HG02885 (cell line): Measurements from ENCODE around the gene ALDH9A1.

ENCODE experiments used
- ATAC-seq: cut with Tn5 transposase; IDR thresholded peaks from one replicate; pipeline ENCODE4 v1.9.1; 2021; ENCODE audit warnings: mild to moderate bottlenecking; ENCODE audit not compliant: unreplicated experiment, poor library complexity

Gene ALDH9A1

GRCh38 chr1:165628147-165628822, 70.1 kb downstream of the ALDH9A1 start:
- ATAC-seq = no peak

DNA sequence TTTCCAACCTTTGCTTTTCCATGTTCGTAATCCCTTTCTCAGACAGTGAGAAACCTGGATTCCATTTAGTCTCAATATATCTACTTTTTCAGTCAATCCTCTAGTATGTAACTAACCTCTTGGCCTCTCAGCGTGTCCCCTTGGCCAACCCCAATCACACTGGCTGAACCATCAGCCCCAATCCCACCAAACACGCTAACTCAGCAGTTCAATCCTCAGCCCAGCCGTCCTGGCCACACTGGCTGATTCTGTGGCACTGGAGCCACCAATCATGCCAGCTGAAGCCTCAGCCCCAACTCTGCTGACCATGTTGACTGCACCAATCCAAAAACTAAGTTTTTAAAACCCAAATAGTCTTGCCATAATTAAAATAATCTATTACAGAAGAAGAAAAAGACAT, 73.9 kb downstream of the ALDH9A1 start:
- ATAC-seq = no peak

- no peak for ATAC-seq
Observed at GRCh38 chr1:165623624-165624023, 74.7 kb downstream of the ALDH9A1 start.

- ATAC-seq = no peak
Observed at GRCh38 chr1:165619647-165620151, 78.7 kb downstream of the ALDH9A1 start.

GRCh38 chr1:165616987-165617546, 81.3 kb downstream of the ALDH9A1 start:
- no peak for ATAC-seq

- ATAC-seq = no peak
Observed at GRCh38 chr1:165616054-165616612, 82.2 kb downstream of the ALDH9A1 start.
